T-helper 22 cell (primary cell): ENCODE data around the gene PAOX.

Source experiments
- DNase-seq: peaks from one replicate; pipeline ENCODE4 v3.0.0-alpha.2; 2020; ENCODE audit warnings: low read depth

The PAOX gene

DNA sequence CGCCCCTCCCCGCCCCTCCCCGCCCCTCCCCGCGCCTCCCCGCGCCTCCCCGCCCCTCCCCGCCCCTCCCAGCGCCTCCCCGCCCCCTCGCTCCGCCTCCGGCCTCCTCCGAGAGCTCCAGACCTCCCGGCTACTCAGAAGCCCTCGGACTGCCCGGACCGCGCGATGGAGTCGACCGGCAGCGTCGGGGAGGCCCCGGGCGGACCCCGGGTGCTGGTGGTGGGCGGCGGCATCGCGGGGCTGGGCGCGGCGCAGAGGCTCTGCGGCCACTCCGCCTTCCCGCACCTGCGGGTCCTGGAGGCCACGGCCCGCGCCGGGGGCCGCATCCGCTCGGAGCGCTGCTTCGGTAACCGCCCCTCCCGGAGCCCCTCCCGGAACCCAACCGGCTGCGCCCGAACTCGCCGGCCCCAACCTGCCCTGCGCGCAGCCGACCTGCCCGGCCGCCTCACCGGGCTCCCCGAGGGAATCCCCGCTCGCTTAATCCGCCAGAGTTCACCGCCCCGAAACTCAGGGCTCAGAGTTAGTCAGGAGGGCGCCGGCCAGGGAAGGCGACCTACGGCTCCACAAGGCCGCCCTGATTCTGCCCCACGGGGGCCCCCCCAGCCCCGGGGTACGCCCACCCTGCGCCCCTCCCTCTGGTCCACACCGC, at the start of gene PAOX:
Gene PAOX (plus strand): TSS at position 111 of the 649 bp plus-strand sequence. CDS start 55 bp downstream, at position 166.
- DNase-seq = peak; percentile 52

DNA sequence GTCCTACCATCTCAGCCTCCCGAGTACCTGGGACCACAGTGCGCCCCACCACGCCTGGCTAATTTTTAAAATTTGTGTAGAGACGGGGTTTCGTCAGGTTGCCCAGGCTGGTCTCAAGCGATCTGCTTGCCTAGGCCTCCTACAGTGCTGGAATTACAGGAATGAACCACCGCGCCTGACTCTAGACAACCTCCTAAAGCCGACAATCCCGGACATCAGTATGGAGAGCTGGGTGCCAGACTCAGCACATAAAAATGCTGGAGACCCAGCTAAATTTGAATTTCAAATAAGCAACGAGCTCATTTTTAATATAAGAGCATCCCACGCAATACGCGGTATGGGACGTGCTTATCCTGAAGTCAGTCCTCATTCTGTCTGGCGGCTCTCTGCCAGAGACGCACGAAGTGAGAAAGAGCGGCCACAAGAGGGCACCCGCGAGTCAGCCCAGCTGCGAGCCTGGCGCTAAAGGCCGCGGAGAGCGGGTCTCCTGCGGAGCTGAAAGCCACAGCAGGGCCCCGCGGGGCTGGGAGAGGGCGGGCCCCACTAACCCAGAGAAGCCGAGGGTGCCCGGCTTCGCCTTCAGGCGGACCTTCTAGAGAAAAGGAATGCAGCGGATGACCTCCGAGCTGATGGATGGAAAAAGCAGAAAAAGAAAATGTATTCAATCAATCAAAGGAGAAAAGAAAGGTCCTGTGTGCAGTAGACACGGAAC, 49.4 kb upstream of the PAOX start:
- DNase-seq = peak; percentile 60

DNA sequence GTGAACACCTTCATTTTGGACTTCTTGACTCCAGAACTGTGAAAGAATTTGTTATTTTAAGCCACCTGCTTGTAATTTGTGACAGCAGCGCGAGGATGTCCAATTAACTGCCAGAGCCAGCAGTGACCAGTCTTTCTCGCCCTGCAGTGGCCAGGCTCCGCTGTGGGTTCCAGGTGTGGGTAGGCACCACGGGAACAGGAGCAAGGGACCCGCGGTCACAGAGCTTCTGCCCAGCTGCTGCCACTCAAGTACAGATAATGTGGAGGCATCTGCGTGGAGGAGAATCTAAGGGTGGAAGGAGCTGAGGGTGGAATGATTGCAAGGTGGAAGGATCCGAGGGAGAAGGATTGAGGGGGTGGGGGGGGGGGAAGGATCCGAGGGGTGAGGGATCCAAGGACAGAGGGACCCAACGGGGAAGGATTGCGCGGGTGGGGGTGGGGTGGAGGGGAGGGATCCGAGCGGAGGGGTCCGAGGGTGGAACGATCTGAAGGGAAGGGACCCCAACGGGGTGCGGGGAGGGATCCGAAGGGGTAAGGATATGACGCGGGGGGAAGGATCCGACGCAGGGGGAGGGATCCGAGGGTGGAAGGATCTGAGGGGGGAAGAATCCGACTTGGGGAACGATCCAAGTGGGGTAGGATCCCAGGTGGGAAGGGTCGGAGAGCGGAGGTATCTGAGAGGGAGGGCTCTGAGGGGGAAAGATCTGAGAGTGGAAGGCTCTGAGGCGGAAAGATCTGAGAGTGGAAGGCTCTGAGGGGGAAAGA, 45.9 kb upstream of the PAOX start:
- DNase-seq = no peak

DNA sequence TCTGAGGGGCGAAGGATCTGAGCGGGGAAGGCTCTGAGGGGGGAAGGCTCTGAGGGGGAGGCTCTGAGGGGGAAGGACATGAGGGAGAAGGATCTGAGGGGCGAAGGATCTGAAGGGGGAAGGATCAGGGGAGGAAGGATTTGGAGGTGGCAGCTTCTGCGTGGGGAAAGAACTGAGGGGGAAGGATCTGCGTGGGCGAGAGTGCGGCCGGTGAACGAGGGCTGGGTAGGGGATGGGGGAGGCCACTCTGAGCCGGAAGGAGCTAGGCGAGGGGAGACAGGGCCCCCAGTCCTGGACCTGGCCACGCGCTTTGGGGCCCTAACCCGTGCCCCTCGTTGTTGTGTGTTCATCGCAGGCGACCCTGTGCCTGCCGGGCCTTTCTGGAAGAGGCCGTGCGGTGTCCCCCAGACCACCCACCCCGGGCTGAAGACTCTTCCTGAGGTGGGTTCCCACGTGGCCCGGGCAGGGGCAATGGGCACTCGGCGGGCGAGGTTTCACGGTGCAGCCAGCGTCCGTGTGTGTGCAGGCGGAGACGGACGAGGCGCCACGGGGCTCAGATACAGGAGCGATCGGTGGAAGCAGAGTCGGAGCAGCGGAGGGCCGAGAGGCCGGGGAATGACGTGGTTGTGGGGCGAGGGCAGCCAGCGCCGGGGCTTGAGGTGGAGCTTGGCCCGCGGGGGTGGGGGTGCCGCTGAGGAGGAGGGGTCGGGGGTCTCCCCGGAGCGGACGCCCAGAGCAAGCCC, 44.4 kb upstream of the PAOX start:
- DNase-seq = no peak

DNA sequence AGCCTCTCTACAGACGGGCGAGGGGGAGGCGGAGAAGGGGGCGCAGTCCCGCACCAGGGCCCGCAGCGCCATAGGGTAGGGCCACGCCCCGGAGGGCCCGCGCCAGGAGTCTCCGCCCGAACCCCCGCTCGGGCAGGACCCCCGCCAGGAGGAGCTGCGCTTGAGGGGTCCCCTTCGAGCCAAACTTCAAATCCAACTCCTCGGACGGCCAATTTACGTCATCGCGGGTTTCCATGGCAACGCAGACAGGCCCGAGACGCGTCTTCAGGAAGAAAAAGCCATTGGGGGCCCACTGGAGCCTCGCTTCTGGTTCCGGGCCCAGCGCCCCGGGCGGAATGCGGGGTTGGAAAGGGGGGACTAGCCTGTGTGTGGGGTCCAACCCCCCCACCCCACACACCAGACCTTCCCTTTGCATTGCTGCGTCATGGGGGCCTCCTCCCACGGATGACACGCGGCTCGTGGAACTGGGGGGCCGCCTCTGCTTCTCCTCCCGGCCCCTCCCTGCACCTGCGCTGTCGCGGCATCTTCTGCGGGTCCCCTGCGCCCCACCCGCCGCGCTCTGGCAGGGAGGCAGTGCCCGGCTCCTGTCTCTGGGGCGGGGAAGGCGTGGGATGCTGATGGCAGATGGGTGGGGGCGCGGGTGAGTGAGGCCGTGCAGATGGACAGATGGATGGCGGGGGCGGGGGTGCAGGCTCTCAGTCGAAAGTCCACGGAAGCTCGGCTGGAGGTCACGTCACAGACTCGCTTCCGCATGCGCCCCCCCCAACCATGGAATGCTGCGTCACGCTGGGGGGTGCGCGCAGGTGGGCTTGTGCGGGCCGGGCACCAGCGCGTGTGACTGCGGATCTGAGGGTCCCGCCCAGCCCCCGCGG, 43.6 kb upstream of the PAOX start:
- peak; percentile 82 for DNase-seq

DNA sequence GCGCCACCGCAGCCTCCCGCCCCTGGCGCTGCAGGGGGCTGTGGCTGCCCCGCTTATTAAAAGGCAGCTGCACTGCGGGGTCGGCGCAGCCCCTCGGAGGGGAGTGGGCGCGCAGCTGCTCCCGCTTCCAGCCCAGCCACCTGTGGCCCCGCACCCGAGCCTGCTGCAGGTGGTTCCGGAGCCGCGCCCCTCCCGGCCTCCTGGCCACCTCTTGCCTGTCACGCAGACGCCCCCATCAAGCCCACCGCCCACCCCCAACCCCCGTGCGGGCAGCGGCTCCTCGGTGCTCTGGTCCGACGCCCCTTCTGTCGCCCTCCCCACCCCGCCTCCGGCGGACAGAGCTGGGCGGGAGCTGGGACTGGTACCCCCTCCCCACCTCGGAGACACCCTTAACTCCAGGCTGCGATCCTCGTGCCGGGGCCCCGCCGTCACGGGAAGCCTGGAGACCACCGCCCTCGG, 42.9 kb upstream of the PAOX start:
- no peak for DNase-seq

DNA sequence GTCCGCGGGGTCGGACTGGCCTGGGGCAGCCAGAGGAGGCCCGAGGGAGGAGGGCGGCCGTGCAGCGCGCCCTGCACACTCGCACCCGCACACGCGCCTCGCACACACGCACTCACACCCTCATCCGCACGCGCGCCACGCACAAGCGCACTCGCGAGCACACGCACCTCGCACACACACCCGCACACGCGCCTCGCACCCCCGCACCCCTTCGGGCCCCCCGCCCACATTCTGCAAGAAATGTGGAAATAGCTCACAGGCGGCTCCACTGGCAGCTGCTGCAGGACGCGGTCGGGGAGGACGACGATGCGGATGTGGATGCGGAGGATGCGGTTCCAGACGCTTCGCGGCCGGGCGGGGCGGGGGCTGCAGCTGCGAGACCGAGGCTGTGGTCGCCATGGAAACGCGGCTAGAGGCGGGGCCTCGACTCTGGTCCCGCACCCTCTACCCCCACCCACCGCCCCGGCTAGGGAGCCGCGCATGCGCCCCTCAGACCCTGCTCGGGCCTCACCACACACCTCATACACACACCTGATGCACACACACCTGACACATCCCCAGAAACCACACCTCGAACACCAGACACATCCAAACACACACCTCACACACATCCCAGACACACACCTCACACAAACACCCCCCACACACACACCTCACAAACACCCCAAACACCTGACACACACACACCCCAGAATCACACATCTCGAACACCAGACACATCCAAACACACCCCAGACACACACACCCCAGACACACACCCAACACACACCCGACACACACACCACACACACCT, 42.3 kb upstream of the PAOX start, which contains the start of gene CALY:
Gene CALY (minus strand): TSS at position 320 of the 793 bp plus-strand sequence. CDS start 7,907 bp downstream, outside the sequence.
- peak; percentile 85 for DNase-seq

DNA sequence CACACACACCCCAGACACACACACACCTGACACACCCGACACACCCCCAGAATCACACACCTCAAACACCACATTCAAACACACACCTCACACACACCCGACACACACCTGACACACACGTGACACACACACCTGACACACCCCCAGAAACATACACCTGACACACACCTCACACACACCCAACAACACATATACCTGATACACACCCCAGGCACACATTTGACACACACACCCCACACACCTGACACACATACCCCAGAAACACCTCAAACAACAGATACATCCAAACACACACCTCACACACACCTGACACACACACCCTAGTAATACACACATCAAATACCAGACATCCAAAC, 41.7 kb upstream of the PAOX start:
- DNase-seq = no peak

DNA sequence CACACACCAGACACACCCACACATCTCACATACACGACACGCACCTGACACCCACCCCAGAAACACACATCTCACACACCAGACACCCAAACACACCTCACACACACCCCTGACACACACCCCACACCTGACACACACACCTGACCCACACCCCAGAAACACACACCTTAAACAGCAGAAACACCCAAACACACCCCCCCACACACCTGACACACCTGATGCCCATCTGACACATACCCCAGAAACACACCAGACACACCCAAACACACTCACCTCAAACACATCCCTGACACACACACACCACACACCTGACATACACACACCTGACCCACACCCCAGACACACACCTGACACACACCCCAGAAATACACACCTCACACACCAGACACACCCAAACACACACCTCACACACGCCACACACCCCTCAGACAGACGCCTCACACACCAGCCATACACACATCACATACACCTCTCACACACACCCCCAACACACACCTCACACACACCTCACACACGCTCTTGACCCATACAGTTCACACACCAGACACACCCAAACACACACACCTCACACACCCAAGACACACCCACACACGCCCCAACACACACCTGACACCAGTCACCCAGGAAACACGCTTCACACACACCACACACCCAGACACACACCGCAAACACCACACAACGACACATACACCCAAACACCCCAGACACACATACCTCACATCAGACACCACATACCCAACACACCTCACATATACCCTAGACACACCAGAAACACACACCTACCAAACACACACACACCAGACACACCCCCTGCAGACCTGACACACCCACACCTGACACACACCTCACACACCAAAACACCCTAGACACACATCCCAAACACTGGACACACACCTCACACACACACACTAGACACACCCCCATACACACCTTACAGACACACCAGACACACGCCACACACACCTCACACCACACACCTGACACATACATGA, 40.7 kb upstream of the PAOX start:
- DNase-seq = no peak

DNA sequence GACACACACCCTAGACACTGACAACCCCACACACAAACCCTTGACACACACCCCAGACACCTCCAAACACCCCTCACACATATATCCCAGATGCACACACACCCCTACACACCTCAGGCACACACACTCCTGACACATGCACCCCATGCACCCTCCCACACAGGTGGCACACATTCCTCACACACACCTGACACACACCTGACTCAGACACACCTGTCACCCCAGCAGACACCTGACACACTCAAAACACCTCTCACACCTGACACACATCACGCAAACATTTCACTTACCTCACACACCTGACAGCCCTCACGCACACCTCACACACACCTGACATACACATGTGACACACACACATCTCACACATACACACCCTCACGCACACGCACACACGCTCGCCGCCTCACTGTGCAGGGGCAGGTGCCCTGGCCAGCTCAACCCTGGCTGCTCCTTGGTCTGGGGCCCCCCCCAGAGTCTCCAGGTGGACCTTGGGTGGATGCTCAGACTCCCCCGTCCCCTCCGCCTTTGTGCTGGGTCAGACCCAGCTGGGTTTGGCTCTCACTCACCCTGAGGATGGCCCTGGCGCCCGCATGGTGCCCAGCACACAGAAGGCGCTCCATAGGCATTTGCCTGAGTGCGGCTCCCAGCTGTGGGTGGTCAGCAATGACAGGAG, 39.2 kb upstream of the PAOX start:
- no peak for DNase-seq

DNA sequence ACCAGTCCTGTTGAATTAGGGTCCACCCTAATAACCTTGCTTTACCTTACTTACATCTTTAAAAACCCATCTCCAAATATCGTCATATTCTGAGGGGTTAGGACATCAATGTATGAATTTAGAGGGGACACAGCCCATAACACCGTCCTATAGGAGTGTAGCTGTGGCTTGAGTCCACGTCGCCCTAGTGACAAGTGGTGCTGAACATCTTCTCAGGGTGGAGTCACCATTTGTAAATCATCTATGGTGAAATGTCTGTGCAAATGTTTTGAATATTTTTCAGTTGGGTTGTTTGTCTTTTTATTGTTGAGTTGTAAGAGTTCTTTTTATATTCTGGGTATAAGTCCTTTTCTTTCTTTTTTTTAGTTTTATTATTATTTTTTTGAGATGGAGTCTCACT, 37.1 kb upstream of the PAOX start:
- no peak for DNase-seq

DNA sequence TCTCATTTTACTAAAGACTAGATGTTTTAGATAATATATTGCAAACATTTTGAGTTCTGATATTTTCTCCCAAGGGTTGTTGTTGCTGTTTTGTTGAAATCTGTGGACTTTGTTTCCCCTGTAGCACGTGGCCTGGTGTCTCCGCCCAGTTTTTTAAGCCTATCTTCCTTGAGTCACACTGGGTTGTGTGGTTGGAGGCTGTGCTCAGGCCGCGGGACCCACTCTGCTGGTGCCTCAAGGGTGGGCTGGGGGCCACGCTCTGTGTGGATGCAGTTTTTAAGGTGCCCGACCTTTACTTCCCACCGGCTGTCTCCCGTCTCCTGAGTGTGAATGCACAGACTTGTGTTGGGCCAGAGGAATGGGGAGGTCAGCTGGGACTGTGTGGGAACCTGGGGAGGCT, 36.1 kb upstream of the PAOX start:
- no peak for DNase-seq

DNA sequence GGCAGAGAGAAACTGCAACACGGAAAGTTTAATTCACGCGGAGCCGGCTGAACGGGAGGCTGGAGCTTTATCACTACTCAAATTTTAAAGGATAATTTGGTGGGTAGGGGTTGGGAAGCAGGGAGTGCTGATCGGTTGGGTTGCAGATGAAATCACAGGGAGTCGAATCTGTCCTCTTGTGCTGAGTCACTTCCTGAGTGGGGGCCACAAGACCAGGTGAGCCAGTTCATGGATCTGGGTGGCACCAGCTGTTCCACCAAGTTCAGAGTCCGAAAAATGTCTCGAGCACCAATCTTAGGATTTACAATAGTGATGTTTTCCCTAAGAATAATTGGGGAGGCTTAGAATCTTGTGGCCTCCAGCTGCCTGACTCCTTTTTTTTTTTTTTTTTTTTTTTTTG, 35.5 kb upstream of the PAOX start:
- no peak for DNase-seq

DNA sequence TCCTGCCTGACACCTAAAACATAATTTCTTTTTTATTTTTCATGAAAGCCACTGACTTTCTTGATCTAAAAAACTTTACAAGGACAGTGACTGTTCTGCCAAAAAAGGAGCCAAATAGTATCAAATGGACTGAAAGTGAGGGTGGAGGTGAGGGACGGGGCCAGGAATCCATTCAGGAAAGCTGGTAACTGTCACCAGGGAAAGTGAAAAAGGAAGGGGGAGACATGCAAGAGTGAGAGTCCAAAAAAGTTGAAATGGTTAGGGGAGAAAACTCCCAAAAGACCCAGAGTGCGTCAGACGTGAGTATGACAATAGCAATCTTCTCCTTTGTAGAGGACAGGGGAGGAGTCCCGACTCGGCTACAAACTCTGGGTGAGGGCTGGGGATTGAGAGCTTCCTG, 34.8 kb upstream of the PAOX start:
- DNase-seq = no peak

DNA sequence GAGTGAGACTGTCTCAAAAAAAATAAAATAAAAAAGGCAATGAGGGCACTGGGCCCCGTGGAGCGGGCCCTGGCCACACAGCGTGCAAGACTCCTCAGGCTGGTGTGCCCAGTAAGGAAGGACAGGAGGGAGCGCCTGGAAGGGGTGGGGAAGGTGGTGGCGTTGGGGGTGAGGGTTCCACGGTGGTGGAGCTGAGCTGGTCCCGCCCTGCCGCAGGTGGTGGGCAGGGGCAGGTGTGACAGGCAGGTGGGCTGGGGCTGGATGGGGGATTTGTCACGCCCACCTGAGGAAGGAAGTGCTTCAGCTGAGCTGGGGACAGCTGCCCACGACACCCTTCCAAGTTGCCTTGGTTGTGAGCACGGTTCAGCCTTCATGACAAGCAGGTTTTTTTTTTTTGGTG, 32.6 kb upstream of the PAOX start:
- no peak for DNase-seq

DNA sequence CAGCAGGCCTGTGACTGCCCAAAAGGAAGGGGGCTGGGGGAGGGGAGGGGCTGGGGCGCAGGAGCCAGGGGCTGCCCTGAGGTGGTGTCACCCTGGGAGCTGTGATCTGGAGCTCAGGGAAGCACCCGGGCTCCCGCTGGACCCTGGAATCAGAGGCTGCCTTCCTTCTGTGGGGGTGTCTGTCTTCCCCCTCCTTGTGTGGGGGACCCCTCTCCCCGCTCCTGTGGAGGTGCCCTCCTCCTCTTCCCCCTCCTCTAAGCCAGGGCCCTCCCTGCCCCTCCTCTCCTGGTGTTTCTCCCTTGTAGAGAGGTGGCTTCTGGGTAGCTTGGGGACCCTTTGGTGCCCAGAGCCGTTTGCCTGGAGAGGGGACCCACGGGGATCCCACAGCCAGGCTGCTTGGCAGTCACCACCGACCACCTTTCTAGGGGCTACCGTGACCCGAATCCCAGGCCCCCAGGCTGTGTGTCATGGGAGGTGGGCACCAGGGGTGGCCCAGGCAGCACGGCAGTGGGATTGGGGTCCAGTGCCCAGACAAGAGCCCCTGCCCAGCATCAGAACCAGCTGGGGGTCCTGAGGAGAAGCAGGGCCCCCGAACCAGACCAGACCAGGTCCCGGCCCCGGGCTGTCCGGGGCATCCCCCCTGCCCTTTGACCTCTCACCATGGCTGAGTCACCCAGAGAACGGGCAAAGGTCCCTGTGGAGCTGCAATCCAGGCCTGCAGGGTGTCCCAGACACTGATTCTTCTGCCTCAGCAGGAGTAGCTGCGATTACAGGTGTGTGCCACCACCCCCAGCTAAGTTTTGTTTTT, 31.1 kb upstream of the PAOX start:
- DNase-seq = no peak

DNA sequence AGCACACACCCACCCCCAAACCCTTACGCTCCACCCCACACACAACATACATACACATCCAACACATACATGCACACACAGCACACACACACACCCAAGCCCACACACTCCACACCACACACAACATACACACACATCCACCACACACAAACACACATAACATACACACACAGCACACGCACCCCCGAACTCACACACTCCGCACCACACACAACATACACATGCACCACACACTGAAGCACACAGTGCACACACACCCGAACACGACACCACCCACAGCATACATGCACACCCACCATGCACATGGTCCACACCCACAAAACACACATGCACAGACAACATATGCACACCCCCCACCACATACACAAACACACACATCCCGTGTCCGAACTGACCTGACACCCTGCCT, 29.9 kb upstream of the PAOX start:
- no peak for DNase-seq

DNA sequence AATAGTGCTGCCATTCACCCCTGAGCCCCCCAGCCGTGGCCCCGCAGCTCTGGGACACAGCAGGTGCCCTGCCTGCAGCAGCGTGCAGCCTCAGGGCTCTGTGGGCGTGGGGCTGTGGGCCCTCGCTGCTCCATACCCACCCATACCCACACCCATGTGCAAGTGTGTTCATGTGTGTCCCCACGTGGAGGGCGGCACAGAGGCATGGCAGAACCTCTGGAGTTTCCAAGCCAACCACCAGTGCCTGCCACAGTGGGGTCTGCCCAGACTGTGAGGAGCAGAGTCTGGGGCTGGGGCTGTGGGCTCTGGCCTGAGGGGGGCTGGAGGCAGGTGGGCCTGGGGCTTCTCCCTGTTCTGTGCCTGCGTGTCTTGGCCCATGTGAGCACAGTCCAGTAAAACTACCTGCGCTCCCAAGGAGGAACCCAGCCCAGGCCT, 29.5 kb upstream of the PAOX start:
- no peak for DNase-seq
